HEK293 (cell line): ENCODE measurements around the gene C20orf173.
A peak's percentile ranks its signal among the peaks of the same experiment; 100 is the strongest.

Experiments
- CTCF ChIA-PET: fragments of 350-600 bp; formaldehyde crosslinking; extraction: SDS; loops from one replicate; lab custom pipeline; 2021; ENCODE audit warnings: antibody characterized with exemption; lab: Yijun Ruan, JAX
- POLR2A ChIA-PET: fragments of 300-600 bp; formaldehyde crosslinking; extraction: SDS; loops from one replicate; lab custom pipeline; 2020; ENCODE audit warnings: antibody characterized with exemption, inconsistent platforms; lab: Yijun Ruan, JAX
- H3K27ac ChIP-seq: fragments of 200-500 bp; sonication (Bioruptor generic); 2 replicates; pipeline ENCODE4 v1.5.1; 2014; ENCODE audit warnings: low read depth, low read length, control low read depth, inconsistent platforms; ENCODE audit errors: extremely low read depth
- H3K36me3 ChIP-seq, 2 experiments: fragments of 200-500 bp in 1 of 2; sonication (Bioruptor generic) in 1 of 2; 1 replicate in 1 of 2; 2 replicates in 1 of 2; pipeline ENCODE4 v1.5.1; 2014 to 2017; ENCODE audit warnings: inconsistent platforms in 2 of 2, low read length in 2 of 2; ENCODE audit not compliant: control insufficient read depth in 2 of 2, insufficient read depth in 1 of 2
- H3K4me1 ChIP-seq: fragments of 200-500 bp; sonication (Bioruptor generic); 2 replicates; pipeline ENCODE4 v1.5.1; 2014; ENCODE audit warnings: mild to moderate bottlenecking, low read length, inconsistent platforms; ENCODE audit not compliant: control insufficient read depth, insufficient read depth
- H3K4me3 ChIP-seq: 2 replicates; pipeline ENCODE4 v1.5.1; 2011; ENCODE audit warnings: low read depth, mild to moderate bottlenecking, control low read depth, low read length, moderate library complexity
- H3K9me3 ChIP-seq: fragments of 200-500 bp; sonication (Bioruptor generic); 2 replicates; pipeline ENCODE4 v1.5.1; 2014; ENCODE audit warnings: low read depth, low read length, inconsistent platforms; ENCODE audit not compliant: control insufficient read depth, insufficient read depth
- ZBTB1 ChIP-seq: fragments of 450-650 bp; formaldehyde crosslinking; IDR thresholded peaks from 2 replicates; pipeline ENCODE4 v1.5.1; 2016; ENCODE audit warnings: missing biosample characterization, missing genetic modification characterization
- ZBTB10 ChIP-seq: fragments of 450-650 bp; formaldehyde crosslinking; IDR thresholded peaks from 2 replicates; pipeline ENCODE4 v1.5.1; 2016; ENCODE audit warnings: missing biosample characterization, missing genetic modification characterization
- ZFHX2 ChIP-seq: fragments of 450-650 bp; formaldehyde crosslinking; conservative IDR thresholded peaks from 2 replicates; pipeline ENCODE4 v1.5.1; 2016; ENCODE audit warnings: missing biosample characterization, missing genetic modification characterization
- ZFP41 ChIP-seq: fragments of 450-650 bp; formaldehyde crosslinking; IDR thresholded peaks from 2 replicates; pipeline ENCODE4 v1.5.1; 2016; ENCODE audit warnings: missing biosample characterization, missing genetic modification characterization, borderline replicate concordance
- ZNF157 ChIP-seq: fragments of 450-650 bp; formaldehyde crosslinking; IDR thresholded peaks from 2 replicates; pipeline ENCODE4 v1.5.1; 2016; ENCODE audit warnings: missing biosample characterization, missing genetic modification characterization
- ZNF214 ChIP-seq: fragments of 450-650 bp; formaldehyde crosslinking; IDR thresholded peaks from 2 replicates; pipeline ENCODE4 v1.5.1; 2017; ENCODE audit warnings: missing biosample characterization, mild to moderate bottlenecking, missing genetic modification characterization, borderline replicate concordance
- ZNF26 ChIP-seq: fragments of 450-650 bp; formaldehyde crosslinking; IDR thresholded peaks from 2 replicates; pipeline ENCODE4 v1.5.1; 2016; ENCODE audit warnings: missing biosample characterization, missing genetic modification characterization
- ZNF311 ChIP-seq: fragments of 450-650 bp; formaldehyde crosslinking; IDR thresholded peaks from 2 replicates; pipeline ENCODE4 v1.5.1; 2017; ENCODE audit warnings: missing biosample characterization, missing genetic modification characterization, borderline replicate concordance
- ZNF366 ChIP-seq: fragments of 450-650 bp; formaldehyde crosslinking; conservative IDR thresholded peaks from 2 replicates; pipeline ENCODE4 v1.5.1; 2016; ENCODE audit warnings: missing biosample characterization, missing genetic modification characterization
- ZNF404 ChIP-seq: fragments of 450-650 bp; formaldehyde crosslinking; IDR thresholded peaks from 2 replicates; pipeline ENCODE4 v1.5.1; 2017; ENCODE audit warnings: missing biosample characterization, missing genetic modification characterization
- ZNF423 ChIP-seq: fragments of 450-650 bp; formaldehyde crosslinking; IDR thresholded peaks from 2 replicates; pipeline ENCODE4 v1.5.1; 2016; ENCODE audit warnings: missing biosample characterization, missing genetic modification characterization
- ZNF473 ChIP-seq: fragments of 450-650 bp; formaldehyde crosslinking; IDR thresholded peaks from 2 replicates; pipeline ENCODE4 v1.5.1; 2017; ENCODE audit warnings: missing biosample characterization, missing genetic modification characterization
- ZNF510 ChIP-seq: fragments of 450-650 bp; formaldehyde crosslinking; IDR thresholded peaks from 2 replicates; pipeline ENCODE4 v1.5.1; 2018; ENCODE audit warnings: mild to moderate bottlenecking, missing genetic modification characterization, missing biosample characterization; ENCODE audit not compliant: insufficient replicate concordance
- ZNF747 ChIP-seq: fragments of 450-650 bp; formaldehyde crosslinking; IDR thresholded peaks from 2 replicates; pipeline ENCODE4 v1.5.1; 2016; ENCODE audit warnings: missing biosample characterization, missing genetic modification characterization
- ZSCAN23 ChIP-seq: fragments of 450-650 bp; formaldehyde crosslinking; IDR thresholded peaks from 2 replicates; pipeline ENCODE4 v1.5.1; 2016; ENCODE audit warnings: missing biosample characterization, missing genetic modification characterization
- TF ChIP-seq, protein P1 (sequence below): fragments of 450-650 bp; formaldehyde crosslinking; IDR thresholded peaks from 2 replicates; pipeline ENCODE4 v1.5.1; 2016; ENCODE audit warnings: missing biosample characterization, missing genetic modification characterization
- TF ChIP-seq, protein P2 (sequence below): fragments of 450-650 bp; formaldehyde crosslinking; IDR thresholded peaks from 2 replicates; pipeline ENCODE4 v1.5.1; 2017; ENCODE audit warnings: missing biosample characterization, mild to moderate bottlenecking, missing genetic modification characterization, moderate library complexity

The C20orf173 gene

DNA sequence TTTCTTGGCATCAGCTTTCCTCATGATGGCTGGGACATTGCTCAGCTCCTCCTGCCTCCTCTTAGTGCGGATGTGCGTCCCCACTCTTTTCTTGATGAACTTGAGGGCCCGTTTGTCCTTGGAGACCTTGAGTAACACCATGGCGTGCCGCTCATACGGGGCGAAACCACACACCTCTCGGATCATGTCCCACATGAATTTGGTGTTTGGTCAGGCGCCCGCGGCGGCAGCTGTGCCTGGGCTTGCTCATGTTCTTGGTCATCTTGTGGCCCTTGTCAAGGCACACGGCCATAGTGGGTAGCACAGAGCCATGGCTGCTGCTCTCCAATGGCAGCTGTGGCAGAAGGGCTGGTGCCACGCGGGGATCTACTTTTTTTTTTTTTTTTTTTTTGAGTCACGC lies 15.0 kb upstream of the C20orf173 start:
- Histone ChIP-seq H3K4me3 (no peak overlapping the region), H3K4me1 (peaks cover 4% of the 10 kb centered on the region; the same call in 1 of the 2 replicates), H3K9me3 (no peaks in the 10 kb centered on the region), H3K36me3 (peaks cover under 1 to 62% of the 10 kb centered on the region in 2 experiments; a peak in 2 of 3 replicates), H3K27ac (no peak overlapping the region)
- ChIA-PET CTCF (no interaction called here), POLR2A (interaction anchor here (1.0 kb wide), 1 partner anchor 226 kb away, joined by 3 read pairs; no protein-coding TSS in a partner anchor)
- no peak for TF ChIP-seq ZNF157 (tag by site-specific recombination)
- TF ChIP-seq, protein P1, sequence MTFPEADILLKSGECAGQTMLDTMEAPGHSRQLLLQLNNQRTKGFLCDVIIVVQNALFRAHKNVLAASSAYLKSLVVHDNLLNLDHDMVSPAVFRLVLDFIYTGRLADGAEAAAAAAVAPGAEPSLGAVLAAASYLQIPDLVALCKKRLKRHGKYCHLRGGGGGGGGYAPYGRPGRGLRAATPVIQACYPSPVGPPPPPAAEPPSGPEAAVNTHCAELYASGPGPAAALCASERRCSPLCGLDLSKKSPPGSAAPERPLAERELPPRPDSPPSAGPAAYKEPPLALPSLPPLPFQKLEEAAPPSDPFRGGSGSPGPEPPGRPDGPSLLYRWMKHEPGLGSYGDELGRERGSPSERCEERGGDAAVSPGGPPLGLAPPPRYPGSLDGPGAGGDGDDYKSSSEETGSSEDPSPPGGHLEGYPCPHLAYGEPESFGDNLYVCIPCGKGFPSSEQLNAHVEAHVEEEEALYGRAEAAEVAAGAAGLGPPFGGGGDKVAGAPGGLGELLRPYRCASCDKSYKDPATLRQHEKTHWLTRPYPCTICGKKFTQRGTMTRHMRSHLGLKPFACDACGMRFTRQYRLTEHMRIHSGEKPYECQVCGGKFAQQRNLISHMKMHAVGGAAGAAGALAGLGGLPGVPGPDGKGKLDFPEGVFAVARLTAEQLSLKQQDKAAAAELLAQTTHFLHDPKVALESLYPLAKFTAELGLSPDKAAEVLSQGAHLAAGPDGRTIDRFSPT (tag by site-specific recombination), result no peak

GRCh38 chr20:35542990-35543389 lies 13.5 kb upstream of the C20orf173 start:
- H3K27ac ChIP-seq, result no peak overlapping the region
- POLR2A ChIA-PET, result interaction anchor here (0.8 to 1.4 kb wide), 2 partner anchors 16 to 31 kb away, joined by 3 to 4 read pairs; no protein-coding TSS in a partner anchor

GRCh38 chr20:35541783-35542662 lies 12.6 kb upstream of the C20orf173 start, which contains the start of gene ERGIC3:
ERGIC3 (plus strand) TSS chr20:35542078; CDS start chr20:35542098, 20 bp downstream.
- CTCF ChIA-PET, result interaction anchor here (0.6 to 1.0 kb wide), 5 partner anchors 12 to 348 kb away, joined by 3 to 5 read pairs (median 3); no protein-coding TSS in a partner anchor
- H3K4me3 ChIP-seq, result peak within 1 kb of the TSS; percentile 79
- H3K27ac ChIP-seq, result peak within 1 kb of the TSS; percentile 71; the same call in 1 of the 2 replicates
- peaks cover 0 to 38% of the 10 kb centered on the region in 2 experiments; a peak in 2 of 3 replicates for H3K36me3 ChIP-seq
- POLR2A ChIA-PET, result interaction anchor here (0.6 to 1.8 kb wide), 12 partner anchors 9 to 200 kb away, joined by 3 to 6 read pairs (median 3); partner anchors contain the start of genes RBM39 and SPAG4
- peaks cover 4% of the 10 kb centered on the region; the same call in 1 of the 2 replicates for H3K4me1 ChIP-seq
- H3K9me3 ChIP-seq, result no peaks in the 10 kb centered on the region
- TF ChIP-seq ZNF473 (no peak), ZNF311 (tag by site-specific recombination) (no peak), ZNF366 (tag by site-specific recombination) (no peak), ZNF404 (tag by site-specific recombination) (no peak), ZFHX2 (tag by site-specific recombination) (peak; percentile 80), ZNF747 (tag by site-specific recombination) (no peak), ZNF214 (tag by site-specific recombination) (no peak), ZNF26 (tag by site-specific recombination) (no peak), ZSCAN23 (tag by site-specific recombination) (0 out of 2 replicates have a peak, but pooled peaks have one; percentile 43), ZNF423 (tag by site-specific recombination) (no peak)
- TF ChIP-seq, protein P2, sequence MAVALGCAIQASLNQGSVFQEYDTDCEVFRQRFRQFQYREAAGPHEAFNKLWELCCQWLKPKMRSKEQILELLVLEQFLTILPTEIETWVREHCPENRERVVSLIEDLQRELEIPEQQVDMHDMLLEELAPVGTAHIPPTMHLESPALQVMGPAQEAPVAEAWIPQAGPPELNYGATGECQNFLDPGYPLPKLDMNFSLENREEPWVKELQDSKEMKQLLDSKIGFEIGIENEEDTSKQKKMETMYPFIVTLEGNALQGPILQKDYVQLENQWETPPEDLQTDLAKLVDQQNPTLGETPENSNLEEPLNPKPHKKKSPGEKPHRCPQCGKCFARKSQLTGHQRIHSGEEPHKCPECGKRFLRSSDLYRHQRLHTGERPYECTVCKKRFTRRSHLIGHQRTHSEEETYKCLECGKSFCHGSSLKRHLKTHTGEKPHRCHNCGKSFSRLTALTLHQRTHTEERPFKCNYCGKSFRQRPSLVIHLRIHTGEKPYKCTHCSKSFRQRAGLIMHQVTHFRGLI (tag by site-specific recombination), result no peak

More at GRCh38 chr20:35542990-35543389, 13.5 kb upstream of the C20orf173 start:
- peaks cover 0 to 47% of the 10 kb centered on the region in 2 experiments; a peak in 2 of 3 replicates for H3K36me3 ChIP-seq
- CTCF ChIA-PET, result interaction anchor here (0.7 kb wide), 1 partner anchor 11 kb away, joined by 3 read pairs; no protein-coding TSS in a partner anchor
- H3K4me1 ChIP-seq, result peaks cover 4% of the 10 kb centered on the region; the same call in 1 of the 2 replicates
- no peaks in the 10 kb centered on the region for H3K9me3 ChIP-seq
- TF ChIP-seq ZNF311 (tag by site-specific recombination), result no peak
- TF ChIP-seq ZBTB10 (tag by site-specific recombination), result no peak
- TF ChIP-seq ZFP41, result no peak
- no peak for TF ChIP-seq ZBTB1
- no peak for TF ChIP-seq ZNF510 (tag by site-specific recombination)
- TF ChIP-seq, all 188 proteins: peak for 0
- no peak overlapping the region for H3K4me3 ChIP-seq
